NCI-H510A treated with DMSO at 0.1 percent for 48 hours (cell line): Measurements from ENCODE around the gene ZNF319.
A peak's percentile ranks its signal among the peaks of the same experiment; 100 is the strongest.

Experiments used
- DNase-seq: peaks from one replicate; lab custom pipeline; 2025; lab: John Stamatoyannopoulos, UW

ZNF319 gene

GRCh38 chr16:58037365-58038057, 37.0 kb upstream of the ZNF319 start:
- DNase-seq, result no peak

DNA sequence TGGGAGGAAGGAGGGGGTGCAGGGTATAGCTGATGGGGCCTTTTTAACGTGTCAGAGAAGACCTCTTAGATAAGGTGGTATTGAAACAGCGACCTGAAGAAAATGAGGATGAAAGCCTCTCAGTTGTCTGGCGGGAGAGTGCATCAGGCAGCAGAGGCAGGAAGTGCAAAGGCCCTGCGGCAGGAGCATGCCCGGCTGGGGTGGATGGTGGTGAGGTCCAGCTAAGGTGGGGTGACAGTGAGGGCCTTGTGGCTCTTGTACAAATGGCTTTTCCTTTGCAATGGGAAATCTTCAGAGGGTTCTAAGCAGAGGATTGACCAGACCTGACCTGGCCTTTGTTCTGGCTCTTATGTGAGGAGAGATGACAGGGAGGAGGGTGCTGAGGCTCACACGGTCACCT, 36.5 kb upstream of the ZNF319 start:
- no peak for DNase-seq

DNA sequence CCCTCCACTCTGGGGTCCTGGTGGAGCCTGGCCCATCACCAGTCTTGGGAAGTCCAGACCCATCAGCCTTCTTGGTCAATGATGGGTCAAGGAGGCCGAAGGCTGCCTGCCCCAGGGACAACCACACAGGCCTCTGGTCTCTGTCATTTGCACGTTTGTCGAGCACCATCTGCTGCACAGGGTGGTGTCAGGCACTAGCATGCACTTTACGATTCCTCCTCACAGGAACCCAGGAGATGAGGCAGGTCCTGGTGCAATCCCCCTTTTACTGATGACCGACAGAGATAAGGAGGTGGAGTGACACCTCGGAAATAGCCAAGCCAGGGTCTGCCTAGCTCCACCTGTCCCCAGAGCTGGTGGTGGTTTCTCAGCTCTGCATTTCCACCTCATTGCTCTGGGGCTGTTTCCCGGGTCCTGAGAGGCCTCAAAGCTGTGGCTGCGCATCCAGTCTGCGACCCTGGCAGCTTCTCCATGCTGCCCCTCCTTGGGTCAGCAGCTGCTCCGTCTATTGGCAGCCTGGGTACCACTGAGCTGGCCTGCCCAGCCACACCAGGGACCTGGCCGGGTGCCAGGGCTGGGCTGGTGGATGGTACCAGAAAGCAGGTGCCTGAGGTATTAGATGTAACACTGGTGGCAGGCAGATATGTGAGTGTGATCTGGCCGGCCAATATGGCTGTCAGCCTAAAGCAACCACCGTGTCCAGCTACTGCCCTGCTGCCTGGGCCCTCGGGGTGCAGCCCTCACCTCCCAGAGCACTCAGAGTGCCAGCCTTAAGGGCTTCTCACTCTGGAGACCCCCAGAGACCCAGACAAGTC, 35.1 kb upstream of the ZNF319 start:
- DNase-seq, result no peak

GRCh38 chr16:58034774-58035173, 34.3 kb upstream of the ZNF319 start:
- no peak for DNase-seq

GRCh38 chr16:58034128-58034685, 33.7 kb upstream of the ZNF319 start:
- no peak for DNase-seq

GRCh38 chr16:58032710-58033293, 32.3 kb upstream of the ZNF319 start:
- DNase-seq, result no peak

DNA sequence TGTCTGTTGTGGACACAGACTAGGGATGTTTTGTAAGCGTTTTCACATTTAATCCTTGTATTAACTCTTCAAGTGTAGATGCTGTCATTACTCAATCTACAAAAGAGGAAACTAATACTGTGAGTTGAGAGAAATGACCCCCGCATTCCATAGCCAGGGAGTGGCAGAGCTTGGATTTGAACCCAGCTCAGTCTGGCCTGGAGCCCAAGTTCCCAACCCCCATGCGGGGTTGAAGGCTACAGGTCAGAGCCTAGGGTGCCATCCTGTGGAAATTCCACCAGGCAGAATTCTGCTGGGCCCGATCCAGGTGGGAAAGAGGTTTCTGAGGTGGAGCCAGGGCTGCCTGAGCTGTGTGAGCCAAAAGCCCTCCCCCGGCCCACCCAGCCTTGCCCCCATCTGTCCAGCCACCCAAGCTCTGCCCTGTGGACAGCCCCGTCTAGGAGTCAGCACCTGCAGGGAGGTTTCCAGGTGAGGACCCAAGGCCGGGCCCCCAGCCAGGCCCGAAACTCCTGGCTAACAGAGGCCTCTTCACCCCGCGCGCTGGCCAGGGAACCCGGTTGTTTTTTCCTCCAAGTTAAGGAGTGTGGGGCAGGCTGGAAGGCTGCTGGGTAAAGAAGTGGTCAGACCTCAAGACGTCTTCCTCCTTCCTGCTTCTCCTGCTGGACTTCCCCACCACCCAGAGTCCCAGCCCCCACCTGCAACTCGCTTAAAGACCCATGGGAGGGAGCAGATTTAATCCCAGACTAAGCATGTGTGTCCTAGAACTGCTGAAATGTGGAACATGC, 30.7 kb upstream of the ZNF319 start:
- no peak for DNase-seq

- DNase-seq, result no peak
Measured at GRCh38 chr16:58030136-58030840, 29.8 kb upstream of the ZNF319 start.

DNA sequence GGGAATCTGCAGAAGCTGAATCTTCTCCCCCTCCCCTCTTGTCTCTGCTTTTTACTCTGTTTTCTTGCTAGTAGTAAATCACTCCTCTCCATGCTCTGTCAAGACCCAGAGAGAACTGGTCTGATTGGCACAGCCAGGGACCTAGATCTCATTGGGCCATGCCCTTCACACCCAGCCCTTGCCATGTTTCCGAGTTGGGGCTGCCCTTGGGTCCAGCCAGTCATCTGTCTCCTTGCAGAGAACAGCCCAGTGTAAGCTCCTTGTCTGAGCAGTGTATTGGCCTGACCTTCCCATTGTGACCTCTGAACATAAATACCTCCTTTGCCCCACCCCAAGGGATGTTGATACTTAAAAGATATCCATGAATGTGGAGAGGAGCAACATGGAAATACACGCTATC, 28.9 kb upstream of the ZNF319 start:
- no peak for DNase-seq

DNA sequence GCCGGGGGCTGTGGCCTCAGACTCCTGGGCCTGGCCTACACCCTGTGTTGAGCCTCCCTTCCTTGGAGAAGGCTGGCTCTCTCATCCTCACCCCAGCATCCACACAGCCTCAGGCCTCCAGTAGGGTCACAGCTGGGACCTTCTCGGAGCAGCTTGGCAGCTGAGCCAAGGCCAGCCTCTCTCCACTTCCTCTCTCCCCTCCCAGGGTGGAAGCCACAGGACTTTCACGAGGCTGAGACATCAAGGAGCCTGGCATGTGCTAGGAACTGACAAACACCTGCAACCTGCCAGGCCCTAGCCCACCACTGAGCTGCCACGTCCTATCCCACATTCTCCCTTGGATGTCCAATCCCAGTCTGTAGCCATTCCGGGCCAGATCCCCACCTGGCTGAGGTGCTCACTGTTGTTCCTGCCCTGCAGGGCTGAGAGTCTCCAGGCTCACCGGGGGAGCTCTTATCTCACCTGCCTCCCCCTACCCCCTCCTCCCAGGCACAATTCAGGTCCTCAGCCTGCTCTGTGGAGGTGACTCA, 28.1 kb upstream of the ZNF319 start:
- no peak for DNase-seq

DNA sequence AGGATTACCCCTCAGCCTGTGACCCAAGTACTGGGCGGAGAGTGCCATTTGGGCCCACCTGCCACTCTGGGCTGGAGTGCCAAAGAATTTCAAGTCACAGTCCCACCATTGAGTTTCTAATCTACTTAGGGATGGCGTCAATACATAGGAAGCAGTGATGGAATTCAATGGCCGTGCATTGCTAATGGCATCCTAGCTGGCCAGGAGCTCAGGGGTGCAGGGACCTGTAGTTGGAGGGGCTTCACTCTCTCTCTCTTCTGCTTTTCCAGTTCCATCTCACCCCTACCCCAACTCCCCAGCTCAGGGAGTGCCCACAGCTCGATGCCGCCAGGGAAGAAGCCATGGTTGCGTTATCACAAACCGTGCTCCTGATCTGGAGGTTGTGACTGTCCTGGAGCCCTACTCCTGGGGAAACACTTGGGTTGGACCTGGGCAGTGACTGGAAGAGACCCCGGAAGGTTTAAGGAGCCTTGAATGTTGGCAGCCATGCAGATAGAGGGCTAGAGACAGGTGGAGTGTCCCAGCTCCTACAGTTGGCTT, 27.5 kb upstream of the ZNF319 start:
- no peak for DNase-seq

DNA sequence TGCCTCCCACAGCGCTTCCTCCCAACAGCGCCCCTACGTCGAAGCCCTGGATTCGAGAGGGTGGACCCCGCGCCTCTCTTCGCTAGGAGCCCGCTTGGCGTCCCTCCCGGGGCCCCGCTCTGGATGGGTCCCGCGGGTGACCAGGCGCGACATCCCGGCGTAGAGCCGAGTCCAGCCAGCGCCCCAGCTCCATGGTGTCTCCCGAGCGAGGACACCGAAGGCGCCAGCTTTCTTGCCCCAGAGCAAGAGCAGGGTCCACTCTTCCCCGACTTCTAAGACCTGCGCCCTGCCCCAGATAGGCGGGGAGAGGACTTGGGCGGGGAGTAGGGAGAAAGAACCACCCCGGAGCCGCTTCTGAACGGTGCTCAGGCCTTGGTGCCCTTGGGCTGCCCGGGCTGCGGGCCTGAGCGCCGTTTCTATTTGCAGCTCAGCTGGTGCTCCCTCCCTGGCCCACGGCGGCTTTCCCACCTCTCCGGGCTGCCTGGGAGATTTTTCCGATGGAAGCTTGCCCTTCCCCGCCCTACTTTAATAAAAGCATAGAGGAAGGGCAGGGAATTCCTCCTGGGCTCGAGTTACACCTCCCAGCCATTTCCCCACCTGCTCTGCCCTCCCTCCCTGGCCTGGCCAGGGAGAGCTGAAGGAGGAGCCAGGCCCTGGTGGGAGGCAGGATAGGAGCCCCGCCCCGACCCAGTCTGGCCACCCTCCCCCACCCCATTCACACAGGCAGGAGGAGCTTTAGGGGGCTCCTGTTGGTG, 26.9 kb upstream of the ZNF319 start:
- DNase-seq, result peak; percentile 61

DNA sequence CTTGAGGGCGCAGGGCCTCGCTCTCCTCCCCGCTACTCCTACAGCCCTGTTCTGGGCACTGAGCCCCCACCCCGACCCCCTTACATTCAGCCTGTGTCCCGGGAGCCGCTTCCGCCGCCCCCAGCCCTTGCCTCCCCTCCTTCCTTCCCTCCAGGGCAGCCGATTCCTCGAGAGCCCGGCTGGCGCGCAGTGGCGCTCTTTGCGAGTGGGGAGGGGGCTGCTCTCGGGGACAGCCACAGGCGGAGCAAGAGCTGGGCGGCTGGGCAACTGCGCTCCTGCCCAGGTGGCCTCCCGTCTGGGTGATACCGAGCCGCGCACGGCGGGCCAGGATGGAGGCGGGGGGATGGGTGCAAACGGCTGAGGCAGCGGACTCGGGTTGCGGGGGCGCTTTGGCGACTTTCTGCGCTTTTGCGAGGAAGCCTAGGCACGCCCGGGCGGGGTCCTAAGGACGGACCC, 26.3 kb upstream of the ZNF319 start:
- DNase-seq, result no peak

DNA sequence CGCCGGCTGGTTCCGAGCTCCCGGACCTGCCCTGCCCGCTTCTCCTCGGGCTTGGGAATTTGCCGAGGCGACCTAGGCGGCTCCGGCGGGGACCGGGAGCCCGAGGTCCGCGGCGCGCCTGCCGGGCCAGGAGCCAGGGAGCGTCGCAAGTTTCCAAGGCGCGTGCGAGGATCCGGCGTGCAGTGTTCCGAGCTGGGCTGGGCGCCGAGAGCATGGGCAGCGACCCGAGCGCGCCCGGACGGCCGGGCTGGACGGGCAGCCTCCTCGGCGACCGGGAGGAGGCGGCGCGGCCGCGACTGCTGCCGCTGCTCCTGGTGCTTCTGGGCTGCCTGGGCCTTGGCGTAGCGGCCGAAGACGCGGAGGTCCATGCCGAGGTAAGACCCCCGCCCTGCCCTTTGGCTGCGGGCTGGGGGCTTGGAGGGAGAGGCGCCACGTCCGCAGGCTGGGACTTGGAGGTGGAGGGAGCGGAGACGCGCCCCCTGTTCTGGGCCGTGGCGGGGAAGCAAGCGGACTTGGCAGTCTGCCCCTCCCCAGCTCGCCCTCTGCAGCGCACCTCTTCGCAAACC, 25.8 kb upstream of the ZNF319 start:
- DNase-seq, result no peak

- peak; percentile 79 for DNase-seq
Measured at GRCh38 chr16:58025351-58026138, 25.1 kb upstream of the ZNF319 start, which contains the start of gene MMP15. Gene MMP15, plus strand, starts transcription at chr16:58025754. Its CDS starts 597 bp downstream, at chr16:58026351.

DNA sequence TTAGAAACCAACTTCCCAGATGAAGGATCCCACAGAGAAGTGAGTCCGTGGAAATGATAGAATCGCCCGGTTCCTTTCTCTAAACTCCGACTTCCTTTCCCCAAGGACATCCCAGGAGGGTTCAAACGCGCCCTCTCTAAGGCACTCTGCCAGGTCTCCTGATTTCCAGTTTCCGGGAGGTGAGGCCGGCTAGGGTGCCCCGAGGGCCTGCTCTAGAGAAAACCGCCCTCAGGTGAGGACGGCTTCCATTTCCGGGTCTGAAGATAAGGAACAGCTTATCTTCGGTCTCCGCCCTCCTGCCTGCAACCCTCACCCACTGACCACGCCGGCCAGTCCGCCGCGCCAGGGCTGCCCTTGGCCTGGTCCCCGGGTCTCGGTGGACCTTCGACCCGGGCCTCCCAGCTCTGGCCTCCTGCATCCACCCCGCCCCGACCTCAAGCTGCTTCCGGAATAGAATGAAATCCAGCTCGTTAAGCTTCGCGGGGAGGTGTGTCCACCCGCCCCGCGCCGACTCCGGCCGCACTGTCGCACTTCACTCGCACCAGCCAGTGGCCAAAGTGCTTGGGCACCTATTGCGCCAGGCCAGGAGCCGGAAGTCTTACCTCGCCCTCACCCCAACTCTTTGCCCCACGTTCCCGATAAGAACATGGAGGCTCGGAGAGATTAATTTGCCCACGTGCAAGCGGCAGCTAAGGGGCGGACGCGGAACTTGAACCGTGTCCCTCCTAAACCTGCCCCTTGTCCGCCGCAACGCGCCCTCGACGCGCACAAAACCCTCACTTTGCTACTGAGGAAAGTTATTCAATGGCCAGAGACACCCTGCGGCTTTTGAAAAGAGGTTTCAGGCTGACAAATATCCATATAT, 24.2 kb upstream of the ZNF319 start:
- peak; percentile 35 for DNase-seq

DNA sequence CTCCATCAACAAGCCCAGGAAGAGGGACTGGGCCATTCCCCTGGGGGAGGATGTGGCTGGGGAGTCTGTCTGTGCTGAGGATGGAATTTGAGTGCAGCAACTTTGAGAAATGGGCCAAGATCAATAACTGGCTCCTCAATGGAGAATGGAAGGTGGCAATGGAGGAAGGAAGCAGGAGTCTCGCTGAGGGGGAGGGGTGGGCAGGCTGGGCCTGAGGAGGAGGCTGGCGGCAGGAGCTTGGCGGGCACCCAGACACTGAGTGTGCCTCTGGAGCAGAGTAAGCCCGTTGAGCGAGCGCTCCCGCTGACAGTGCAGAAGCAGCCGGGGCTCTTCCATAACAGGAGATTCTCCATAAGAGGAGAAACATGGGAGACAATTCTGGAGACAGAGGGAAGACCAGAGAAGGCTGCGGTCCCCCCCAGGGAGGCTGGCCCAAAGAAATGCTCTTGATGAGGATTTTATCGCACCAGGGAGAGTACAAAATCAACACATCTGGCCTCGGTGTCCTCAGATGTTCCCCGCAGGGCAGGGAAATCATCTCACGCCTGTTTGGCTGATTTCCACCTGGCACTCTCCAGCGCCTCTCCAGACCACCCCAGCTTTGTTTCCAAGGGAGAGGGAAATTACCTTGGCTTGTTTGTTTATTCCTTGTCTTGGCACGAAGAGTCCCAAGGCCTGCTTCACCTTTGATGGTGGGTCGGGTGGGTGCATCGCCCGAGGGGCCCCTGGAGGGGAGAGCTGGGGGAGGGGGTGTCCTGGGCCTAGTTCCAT, 22.3 kb upstream of the ZNF319 start:
- DNase-seq, result peak; percentile 67
